ENCODE results near the gene PLXNA4. TPM values are rescaled to one million over a fixed set of nuclear protein-coding genes. Genes with fewer than 3 reads are reported as not detected.

The PLXNA4 gene
- total RNA-seq, 1 experiment from 2014 or later, result 0.11 TPM

DNA sequence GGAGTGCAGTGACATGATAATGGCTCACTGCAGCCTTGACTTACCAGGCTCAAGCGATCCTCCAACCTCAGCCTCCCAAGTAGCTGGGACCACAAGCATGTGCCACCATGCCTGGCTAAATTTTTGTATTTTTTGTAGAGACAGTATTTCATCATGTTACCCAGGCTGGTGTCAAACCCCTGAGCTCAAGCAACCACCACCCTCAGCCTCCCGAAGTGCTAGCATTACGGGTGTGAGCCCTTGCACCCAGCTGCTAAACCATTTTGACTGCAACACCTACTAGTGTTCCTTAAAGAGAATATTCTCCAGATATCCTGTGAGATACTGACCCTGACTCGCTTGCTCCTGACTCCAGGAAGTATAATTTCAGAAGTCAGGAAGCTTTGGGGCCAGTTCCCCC is 85.8 kb downstream of the PLXNA4 start:
- Histone ChIP-seq H3K36me3 (ENCODE audit: insufficient read depth, low read length, poor library complexity, severe bottlenecking) (no peaks in the 10 kb centered on the region), H3K9me3 (ENCODE audit: low read depth, low read length, poor library complexity, severe bottlenecking) (no peaks in the 10 kb centered on the region), H3K4me3 (ENCODE audit: low read depth, low read length, poor library complexity, severe bottlenecking) (no peak overlapping the region), H3K27me3 (replicated peaks; ENCODE audit: insufficient read depth, low read depth, low read length, poor library complexity) (peaks cover 5% of the 10 kb centered on the region), H3K4me1 (ENCODE audit: insufficient read depth, low read length, poor library complexity, severe bottlenecking) (no peaks in the 10 kb centered on the region), H3K27ac (ENCODE audit: low read depth, low read length, poor library complexity, severe bottlenecking) (no peak overlapping the region)
- ChIA-PET POLR2A (ENCODE audit: low non-redundant PET) (no interaction called here), CTCF (no interaction called here)
- no peak for DNase-seq (ENCODE audit: low spot score)
- no TSS peak for BruUV-seq (replicated peaks)
- intact Hi-C loops (cut with micrococcal nuclease; ENCODE audit: unreplicated experiment), result no loop called here
- TF ChIP-seq, protein P1, sequence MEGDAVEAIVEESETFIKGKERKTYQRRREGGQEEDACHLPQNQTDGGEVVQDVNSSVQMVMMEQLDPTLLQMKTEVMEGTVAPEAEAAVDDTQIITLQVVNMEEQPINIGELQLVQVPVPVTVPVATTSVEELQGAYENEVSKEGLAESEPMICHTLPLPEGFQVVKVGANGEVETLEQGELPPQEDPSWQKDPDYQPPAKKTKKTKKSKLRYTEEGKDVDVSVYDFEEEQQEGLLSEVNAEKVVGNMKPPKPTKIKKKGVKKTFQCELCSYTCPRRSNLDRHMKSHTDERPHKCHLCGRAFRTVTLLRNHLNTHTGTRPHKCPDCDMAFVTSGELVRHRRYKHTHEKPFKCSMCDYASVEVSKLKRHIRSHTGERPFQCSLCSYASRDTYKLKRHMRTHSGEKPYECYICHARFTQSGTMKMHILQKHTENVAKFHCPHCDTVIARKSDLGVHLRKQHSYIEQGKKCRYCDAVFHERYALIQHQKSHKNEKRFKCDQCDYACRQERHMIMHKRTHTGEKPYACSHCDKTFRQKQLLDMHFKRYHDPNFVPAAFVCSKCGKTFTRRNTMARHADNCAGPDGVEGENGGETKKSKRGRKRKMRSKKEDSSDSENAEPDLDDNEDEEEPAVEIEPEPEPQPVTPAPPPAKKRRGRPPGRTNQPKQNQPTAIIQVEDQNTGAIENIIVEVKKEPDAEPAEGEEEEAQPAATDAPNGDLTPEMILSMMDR (conservative IDR thresholded peaks at IDR 0.05; ENCODE audit: low read depth, low read length), result no peak
- TF ChIP-seq EZH2 (IDR thresholded peaks at IDR 0.05; ENCODE audit: borderline replicate concordance, low read depth, low read length, poor library complexity, severe bottlenecking), result no peak

DNA sequence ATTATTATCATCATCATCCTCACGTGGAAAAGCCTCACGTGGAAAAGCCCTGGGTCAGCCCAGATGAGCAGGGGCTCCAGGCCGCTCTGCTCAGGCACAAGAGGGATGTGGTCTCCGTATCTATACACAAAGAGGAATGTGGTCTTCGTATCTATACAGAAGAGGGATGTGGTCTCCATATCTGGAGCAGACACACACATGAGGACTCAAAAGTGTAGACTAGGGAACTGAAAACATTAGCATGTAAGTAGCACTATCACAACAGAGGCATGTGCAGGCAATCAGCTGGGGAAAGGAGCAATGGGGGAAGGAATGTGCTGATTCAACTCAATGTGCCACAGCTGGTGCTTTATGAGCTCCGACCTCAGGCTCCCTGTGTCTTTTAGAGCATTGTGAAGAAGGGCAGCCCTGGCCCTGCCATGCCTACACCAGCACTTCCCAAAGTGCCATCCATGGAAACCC is 86.5 kb downstream of the PLXNA4 start:
- BruUV-seq (replicated peaks), result no TSS peak
- Histone ChIP-seq H3K27ac (ENCODE audit: low read depth, low read length, poor library complexity, severe bottlenecking) (no peak overlapping the region), H3K27me3 (replicated peaks; ENCODE audit: insufficient read depth, low read depth, low read length, poor library complexity) (peaks cover 5% of the 10 kb centered on the region), H3K4me1 (ENCODE audit: insufficient read depth, low read length, poor library complexity, severe bottlenecking) (no peaks in the 10 kb centered on the region), H3K4me3 (ENCODE audit: low read depth, low read length, poor library complexity, severe bottlenecking) (no peak overlapping the region), H3K36me3 (ENCODE audit: insufficient read depth, low read length, poor library complexity, severe bottlenecking) (no peaks in the 10 kb centered on the region), H3K9me3 (ENCODE audit: low read depth, low read length, poor library complexity, severe bottlenecking) (no peaks in the 10 kb centered on the region)
- TF ChIP-seq, protein P1 (conservative IDR thresholded peaks at IDR 0.05; ENCODE audit: low read depth, low read length), result no peak
- no peak for TF ChIP-seq EZH2 (IDR thresholded peaks at IDR 0.05; ENCODE audit: borderline replicate concordance, low read depth, low read length, poor library complexity, severe bottlenecking)
- ChIA-PET POLR2A (ENCODE audit: low non-redundant PET) (no interaction called here), CTCF (no interaction called here)
- no peak for DNase-seq (ENCODE audit: low spot score)
- intact Hi-C loops (cut with micrococcal nuclease; ENCODE audit: unreplicated experiment), result no loop called here

DNA sequence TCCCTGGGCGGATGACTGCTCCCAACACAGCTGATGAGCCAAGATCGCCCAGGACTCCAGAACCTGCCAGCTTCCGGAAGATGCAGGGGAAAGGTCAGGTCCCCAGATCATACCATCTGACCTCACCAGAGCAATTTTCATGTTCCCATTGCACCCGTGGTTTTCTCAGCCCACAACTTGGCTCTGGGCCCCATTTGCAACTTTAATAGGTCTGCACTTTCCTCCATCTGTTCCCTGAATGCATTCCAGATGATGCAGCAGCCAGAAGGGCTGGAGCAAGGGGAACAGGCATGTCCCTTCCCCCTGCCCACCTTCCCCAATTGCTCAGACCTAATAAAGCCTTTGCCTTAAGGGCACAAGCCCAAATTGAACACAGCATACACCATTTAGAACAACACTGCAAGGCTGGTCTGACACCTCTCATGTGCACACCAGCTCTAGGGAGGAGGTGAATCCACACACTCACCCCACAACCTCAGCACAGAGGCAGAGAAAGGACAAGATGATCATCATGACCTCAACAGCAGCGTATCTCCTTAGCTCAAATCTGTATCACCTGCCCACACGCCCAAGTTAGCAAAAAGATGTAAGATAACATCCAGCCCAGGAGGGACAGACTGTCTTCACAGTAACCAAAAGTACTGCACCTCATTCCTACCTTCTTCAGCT is 87.5 kb downstream of the PLXNA4 start:
- intact Hi-C loops (cut with micrococcal nuclease; ENCODE audit: unreplicated experiment), result no loop called here
- Histone ChIP-seq H3K4me1 (ENCODE audit: insufficient read depth, low read length, poor library complexity, severe bottlenecking) (no peaks in the 10 kb centered on the region), H3K27me3 (replicated peaks; ENCODE audit: insufficient read depth, low read depth, low read length, poor library complexity) (peaks cover 5% of the 10 kb centered on the region), H3K9me3 (ENCODE audit: low read depth, low read length, poor library complexity, severe bottlenecking) (no peaks in the 10 kb centered on the region), H3K27ac (ENCODE audit: low read depth, low read length, poor library complexity, severe bottlenecking) (no peak overlapping the region), H3K4me3 (ENCODE audit: low read depth, low read length, poor library complexity, severe bottlenecking) (no peak overlapping the region), H3K36me3 (ENCODE audit: insufficient read depth, low read length, poor library complexity, severe bottlenecking) (no peaks in the 10 kb centered on the region)
- no TSS peak for BruUV-seq (replicated peaks)
- POLR2A ChIA-PET (ENCODE audit: low non-redundant PET), result no interaction called here
- CTCF ChIA-PET, result no interaction called here
- TF ChIP-seq, protein P1 (conservative IDR thresholded peaks at IDR 0.05; ENCODE audit: low read depth, low read length), result no peak
- DNase-seq (ENCODE audit: low spot score), result no peak

All from A673 (cell line).